LoVo (cell line): ENCODE results near the gene NKX2-3.

Source experiments
- DNase-seq: peaks from one replicate; pipeline ENCODE4 v3.0.0-alpha.2; 2016; ENCODE audit warnings: low spot score

Gene NKX2-3

GRCh38 chr10:99583687-99584086 is 50.9 kb downstream of the NKX2-3 start:
- DNase-seq, result no peak
